Esophagus (tissue), 2 donors: ENCODE data around the gene NSF. TPM values are rescaled to one million over a fixed set of nuclear protein-coding genes. Genes with fewer than 3 reads are reported as not detected.
"Not testable (repeated sequence)": the region's sequence is repeated elsewhere in the genome, so short reads cannot be mapped to it uniquely, and the experiment has no call there.

ENCODE experiments used
- H3K27ac ChIP-seq, 2 donors: one replicate each; pipeline ENCODE4 v1.5.1; 2013; ENCODE audit warnings: low read depth in 2 of 2, mild to moderate bottlenecking in 2 of 2, inconsistent platforms in 1 of 2, low read length in 1 of 2, moderate library complexity in 1 of 2
- H3K27me3 ChIP-seq, 2 donors: one replicate each; pipeline ENCODE4 v1.6.1; 2013; ENCODE audit warnings: low read length in 2 of 2, control low read depth in 1 of 2, mild to moderate bottlenecking in 1 of 2; ENCODE audit not compliant: insufficient read depth in 2 of 2, control insufficient read depth in 1 of 2
- H3K36me3 ChIP-seq, 2 donors: one replicate each; pipeline ENCODE4 v1.6.1; 2013; ENCODE audit warnings: low read length in 1 of 2; ENCODE audit not compliant: control insufficient read depth in 2 of 2, insufficient read depth in 2 of 2
- H3K4me1 ChIP-seq, 2 donors: one replicate each; pipeline ENCODE4 v1.6.1; 2013; ENCODE audit warnings: low read length in 1 of 2; ENCODE audit not compliant: control insufficient read depth in 2 of 2, insufficient read depth in 2 of 2
- H3K4me3 ChIP-seq, 2 donors: one replicate each; pipeline ENCODE4 v1.5.1; 2013; ENCODE audit warnings: low read length in 2 of 2, mild to moderate bottlenecking in 2 of 2, low read depth in 1 of 2, moderate library complexity in 1 of 2
- H3K9me3 ChIP-seq, 2 donors: one replicate each; pipeline ENCODE4 v1.6.1; 2013; ENCODE audit warnings: mild to moderate bottlenecking in 2 of 2, low read depth in 1 of 2, low read length in 1 of 2, moderate library complexity in 1 of 2; ENCODE audit not compliant: control insufficient read depth in 2 of 2, insufficient read depth in 1 of 2
- WGBS, 2 donors: extraction: QIAGEN DNeasy Blood & Tissue Kit; methylation state at CpG; one replicate each; pipeline ENCODE4 v1.1.7; 2013; 5-methylcytosine and 5-hydroxymethylcytosine counted together
- polyA plus RNA-seq, 2 donors: library from polyadenylated mRNA; stranded (reverse); fragments of 200-250 nt; gene quantifications; one replicate each; pipeline ENCODE4 v1.2.3, GENCODE V29; 2013
- donor health status: healthy with polysubstance abuse.
- donor health status: Bipolar disorder and iron deficiency.

The NSF gene
- polyA plus RNA-seq, 2 donors, result 9.0 to 16.4 TPM

- H3K36me3 ChIP-seq, result no peaks in the 10 kb centered on the region
- no peak overlapping the region for H3K4me3 ChIP-seq
- 89 to 91% methylated on average over 7 of the region's 7 CpGs for WGBS, 2 donors
- no peaks in the 10 kb centered on the region for H3K9me3 ChIP-seq
- H3K27me3 ChIP-seq, result no peaks in the 10 kb centered on the region
- no peak overlapping the region for H3K27ac ChIP-seq
- H3K4me1 ChIP-seq, result no peaks in the 10 kb centered on the region
These were observed 198.3 kb downstream of the NSF start for GRCh38 chr17:46788796-46789195.

GRCh38 chr17:46789610-46790009 is 199.1 kb downstream of the NSF start:
- no peaks in the 10 kb centered on the region for H3K9me3 ChIP-seq
- H3K4me1 ChIP-seq, result no peaks in the 10 kb centered on the region
- H3K27ac ChIP-seq, result no peak overlapping the region
- WGBS, 2 donors, result 78 to 90% methylated on average over 8 of the region's 8 CpGs
- H3K27me3 ChIP-seq, result no peaks in the 10 kb centered on the region
- H3K4me3 ChIP-seq, result no peak overlapping the region
- H3K36me3 ChIP-seq, result no peaks in the 10 kb centered on the region

DNA sequence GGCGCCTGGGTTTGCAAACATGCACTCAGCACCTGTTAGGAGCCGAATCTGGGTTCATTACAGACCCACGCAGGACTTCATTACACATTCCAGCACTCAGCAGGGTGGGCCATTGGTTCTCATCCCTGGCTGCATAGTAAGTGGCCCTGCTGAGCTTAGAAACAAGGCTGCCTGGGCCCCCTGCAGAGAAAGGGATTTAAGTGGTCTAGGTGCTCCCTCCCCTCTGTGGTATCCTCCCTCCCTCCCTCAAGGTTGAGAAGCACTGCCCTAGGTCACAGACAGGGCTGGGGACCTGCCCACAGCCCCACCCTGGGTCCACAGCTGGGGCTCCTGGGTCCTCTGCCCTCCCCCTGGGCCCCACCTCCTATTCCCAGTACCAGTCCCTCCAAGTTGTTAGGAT is 199.7 kb downstream of the NSF start:
- Histone ChIP-seq H3K9me3 (no peaks in the 10 kb centered on the region), H3K4me1 (no peaks in the 10 kb centered on the region), H3K27ac (no peak overlapping the region), H3K27me3 (no peaks in the 10 kb centered on the region), H3K36me3 (no peaks in the 10 kb centered on the region), H3K4me3 (no peak overlapping the region)
- 82% methylated on average over 3 of the region's 3 CpGs for WGBS, 2 donors

- Histone ChIP-seq H3K9me3 (no peaks in the 10 kb centered on the region), H3K4me1 (no peaks in the 10 kb centered on the region), H3K36me3 (no peaks in the 10 kb centered on the region), H3K27ac (no peak overlapping the region), H3K4me3 (no peak overlapping the region), H3K27me3 (no peaks in the 10 kb centered on the region)
- 78 to 79% methylated on average over 5 of the region's 5 CpGs for WGBS, 2 donors
These were observed 201.1 kb downstream of the NSF start for GRCh38 chr17:46791531-46791930.

- WGBS, 2 donors, result 83 to 84% methylated on average over 4 of the region's 4 CpGs
- no peaks in the 10 kb centered on the region for H3K27me3 ChIP-seq
- H3K4me3 ChIP-seq, result no peak overlapping the region
- H3K27ac ChIP-seq, result no peak overlapping the region
- H3K9me3 ChIP-seq, result no peaks in the 10 kb centered on the region
- H3K4me1 ChIP-seq, result no peaks in the 10 kb centered on the region
- no peaks in the 10 kb centered on the region for H3K36me3 ChIP-seq
These were observed 201.6 kb downstream of the NSF start for GRCh38 chr17:46792071-46792470.

DNA sequence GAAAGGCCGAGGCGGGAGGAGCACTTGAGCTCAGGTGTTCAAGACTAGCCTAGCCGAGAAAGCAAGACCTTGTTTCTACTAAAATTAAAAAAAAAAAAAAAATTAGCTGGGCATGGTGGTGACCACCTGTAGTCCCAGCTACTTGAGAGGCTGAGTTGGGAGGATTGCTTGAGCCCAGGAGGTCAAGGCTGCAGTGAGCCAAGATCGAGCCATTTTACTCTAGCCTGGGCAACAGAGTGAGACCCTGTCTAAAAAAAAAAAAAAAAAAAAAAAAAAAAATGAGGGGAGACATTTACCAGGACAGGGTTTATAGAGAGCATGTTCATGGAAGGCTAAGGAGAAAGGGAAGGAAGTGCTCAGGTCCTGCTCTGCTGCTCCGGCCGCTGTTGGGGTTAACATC is 202.6 kb downstream of the NSF start:
- H3K4me1 ChIP-seq, H3K4me3 ChIP-seq, H3K27me3 ChIP-seq, H3K9me3 ChIP-seq, H3K27ac ChIP-seq, H3K36me3 ChIP-seq: not testable (repeated sequence)
- WGBS, 2 donors, result 90 to 93% methylated on average over 6 of the region's 6 CpGs

DNA sequence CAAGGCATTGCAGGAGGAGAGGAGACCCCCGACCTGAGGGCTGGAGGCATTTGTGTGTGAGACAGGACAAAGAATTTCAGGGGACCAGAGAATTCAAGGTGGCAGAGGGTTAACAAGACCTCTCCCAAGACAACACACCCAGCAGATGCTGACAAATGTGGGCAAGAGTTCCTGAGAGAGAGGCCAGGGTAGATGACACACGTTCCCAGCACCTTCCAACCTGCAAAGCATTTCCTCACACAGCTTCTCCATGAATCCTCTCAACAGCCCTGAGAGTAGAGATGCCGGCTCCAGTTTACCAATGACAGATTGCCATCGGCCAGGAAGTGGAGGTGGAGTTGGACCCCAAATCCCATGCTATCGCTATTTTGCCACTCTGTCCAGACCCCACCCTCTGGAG is 203.1 kb downstream of the NSF start:
- Histone ChIP-seq H3K4me3 (no peak overlapping the region), H3K4me1 (no peaks in the 10 kb centered on the region), H3K27ac (no peak overlapping the region), H3K27me3 (no peaks in the 10 kb centered on the region), H3K9me3 (no peaks in the 10 kb centered on the region), H3K36me3 (no peaks in the 10 kb centered on the region)
- 65 to 67% methylated on average over 5 of the region's 5 CpGs for WGBS, 2 donors

DNA sequence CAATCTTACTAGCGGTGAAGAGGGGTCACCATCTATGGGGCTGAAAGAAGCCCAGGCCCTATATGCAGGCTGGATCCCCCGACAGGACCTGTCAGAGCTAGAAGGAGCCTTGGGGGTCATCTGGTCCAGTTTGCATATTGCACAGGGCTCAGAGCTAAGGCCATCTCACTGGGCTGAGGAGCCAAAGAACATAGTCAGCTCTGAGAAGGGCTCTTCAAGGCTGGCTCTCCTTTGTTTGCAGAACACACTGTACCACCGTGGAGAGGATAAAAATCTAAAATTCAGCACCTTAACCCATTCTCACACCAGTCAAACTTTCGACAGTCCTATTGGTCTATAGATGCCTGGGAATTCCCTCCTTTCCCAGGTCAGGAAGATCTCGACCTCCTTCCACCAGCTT is 203.8 kb downstream of the NSF start:
- WGBS, 2 donors, result 73 to 74% methylated on average over 5 of the region's 5 CpGs
- Histone ChIP-seq H3K4me3 (no peak overlapping the region), H3K27me3 (no peaks in the 10 kb centered on the region), H3K27ac (no peak overlapping the region), H3K4me1 (no peaks in the 10 kb centered on the region), H3K36me3 (no peaks in the 10 kb centered on the region), H3K9me3 (no peaks in the 10 kb centered on the region)

GRCh38 chr17:46795379-46795952 is 205.0 kb downstream of the NSF start:
- Histone ChIP-seq H3K36me3 (no peaks in the 10 kb centered on the region), H3K4me3 (no peak overlapping the region), H3K27ac (no peak overlapping the region), H3K27me3 (no peaks in the 10 kb centered on the region), H3K4me1 (no peaks in the 10 kb centered on the region), H3K9me3 (no peaks in the 10 kb centered on the region)
- 68 to 74% methylated on average over 15 of the region's 15 CpGs for WGBS, 2 donors

DNA sequence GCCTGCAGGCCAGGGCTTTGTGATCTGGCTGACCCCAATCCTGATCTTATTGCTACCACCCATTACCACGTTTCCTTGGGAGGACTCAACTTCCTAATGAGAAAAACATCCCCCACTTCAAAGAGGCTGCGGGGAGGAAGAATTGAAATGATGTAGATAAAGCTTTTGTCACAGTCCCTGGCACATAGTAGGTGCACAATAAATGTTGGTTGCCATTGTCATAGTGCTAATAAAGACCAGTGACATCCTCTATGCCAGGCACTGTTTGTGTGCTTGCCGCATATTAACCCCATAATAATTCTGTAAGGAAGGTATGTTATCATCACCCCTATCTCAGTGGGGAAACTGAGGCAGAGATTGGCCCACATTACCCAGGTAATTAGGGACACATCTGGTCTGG is 205.6 kb downstream of the NSF start:
- H3K36me3 ChIP-seq, result no peaks in the 10 kb centered on the region
- no peaks in the 10 kb centered on the region for H3K27me3 ChIP-seq
- peaks cover 0 to 2% of the 10 kb centered on the region in 2 donors for H3K9me3 ChIP-seq
- WGBS, 2 donors, result 77 to 82% methylated on average over 3 of the region's 3 CpGs
- H3K4me3 ChIP-seq, result no peak overlapping the region
- H3K4me1 ChIP-seq, result no peaks in the 10 kb centered on the region
- H3K27ac ChIP-seq, result no peak overlapping the region
